HepG2 (cell line): ENCODE measurements around the gene MNX1. TPM values are rescaled to one million over a fixed set of nuclear protein-coding genes. Genes with fewer than 3 reads are reported as not detected.
A peak's percentile ranks its signal among the peaks of the same experiment; 100 is the strongest.

Source experiments
- ATAD3A ChIP-seq: sonication (generic); formaldehyde crosslinking; IDR thresholded peaks from 2 replicates; pipeline ENCODE4 v1.4.0; 2020; ENCODE audit warnings: missing genetic modification reagents
- GABPA ChIP-seq, 2 experiments: IDR thresholded peaks; 2 replicates each; pipeline ENCODE4 v1.6.1; 2011 to 2016; ENCODE audit warnings: low read depth in 2 of 2, low read length in 1 of 2, missing biosample characterization in 1 of 2, missing genetic modification characterization in 1 of 2
- GATAD2A ChIP-seq: IDR thresholded peaks from 2 replicates; pipeline ENCODE4 v1.6.1; 2016
- GLI4 ChIP-seq: sonication (generic); formaldehyde crosslinking; IDR thresholded peaks from 2 replicates; pipeline ENCODE4 v1.5.1; 2020; ENCODE audit warnings: missing genetic modification reagents, mild to moderate bottlenecking, moderate library complexity, borderline replicate concordance
- KLF15 ChIP-seq: sonication (generic); formaldehyde crosslinking; IDR thresholded peaks from 2 replicates; pipeline ENCODE4 v1.8.1; 2023; ENCODE audit warnings: borderline replicate concordance, mild to moderate bottlenecking, inconsistent platforms, missing genetic modification reagents, mixed read lengths
- PCBP1 ChIP-seq: fragments of 200-400 bp; formaldehyde crosslinking; IDR thresholded peaks from 2 replicates; pipeline ENCODE4 v1.6.1; 2017; ENCODE audit warnings: mild to moderate bottlenecking, low read depth, low read length, borderline replicate concordance
- PCBP2 ChIP-seq: fragments of 200-400 bp; formaldehyde crosslinking; optimal IDR thresholded peaks from 2 replicates; pipeline ENCODE3; 2018; ENCODE audit warnings: low read length, low read depth; ENCODE audit not compliant: poor library complexity, severe bottlenecking
- RXRB ChIP-seq: IDR thresholded peaks from 2 replicates; pipeline ENCODE4 v1.6.1; 2016; ENCODE audit warnings: borderline replicate concordance, missing genetic modification reagents, missing compliant biosample characterization
- SMC3 ChIP-seq: IDR thresholded peaks from 2 replicates; pipeline ENCODE4 v1.6.1; 2011; ENCODE audit warnings: low read length, improper control_type of control experiment
- SNAPC2 ChIP-seq: sonication (generic); formaldehyde crosslinking; IDR thresholded peaks from 2 replicates; pipeline ENCODE4 v1.8.1; 2022; ENCODE audit warnings: mild to moderate bottlenecking, missing genetic modification reagents
- SP140L ChIP-seq: sonication (generic); formaldehyde crosslinking; IDR thresholded peaks from 2 replicates; pipeline ENCODE4 v1.4.0; 2020; ENCODE audit warnings: missing genetic modification reagents, borderline replicate concordance
- TSC22D2 ChIP-seq: sonication (generic); formaldehyde crosslinking; IDR thresholded peaks from 2 replicates; pipeline ENCODE4 v1.5.1; 2020; ENCODE audit warnings: missing genetic modification reagents, mild to moderate bottlenecking, borderline replicate concordance
- XRCC5 ChIP-seq: fragments of 200-400 bp; formaldehyde crosslinking; optimal IDR thresholded peaks from 2 replicates; pipeline ENCODE3; 2017; ENCODE audit warnings: mild to moderate bottlenecking, low read length
- ZBTB20 ChIP-seq: sonication (generic); formaldehyde crosslinking; IDR thresholded peaks from 2 replicates; pipeline ENCODE4 v1.8.1; 2023; ENCODE audit warnings: missing genetic modification reagents, low read depth, mild to moderate bottlenecking, borderline replicate concordance
- ZNF121 ChIP-seq: sonication (generic); formaldehyde crosslinking; IDR thresholded peaks from 2 replicates; pipeline ENCODE4 v1.5.0; 2020; ENCODE audit warnings: mild to moderate bottlenecking, missing genetic modification reagents
- ZNF839 ChIP-seq: sonication (generic); formaldehyde crosslinking; IDR thresholded peaks from 2 replicates; pipeline ENCODE4 v1.4.0; 2020; ENCODE audit warnings: missing genetic modification reagents, mild to moderate bottlenecking, borderline replicate concordance
- polyA plus RNA-seq, 8 experiments: library from polyadenylated mRNA; depleted of rRNA in 3 of 8; stranded (reverse) in 7 of 8; unstranded in 1 of 8; fragments of >200 nt; fragmentation: Illumina TruSeq in 4 of 8; extraction: Trizol in 4 of 8; gene quantifications; 2 replicates each; pipeline versions ENCODE4 v1.2.1 to v1.2.3, GENCODE V29; 2011 to 2016; ENCODE audit warnings: low read depth in 4 of 8, missing spikeins in 1 of 8, mixed read lengths in 1 of 8; ENCODE audit not compliant: insufficient read depth in 1 of 8
- total RNA-seq, 5 experiments: library from RNA; depleted of rRNA; stranded (reverse); fragments of >200 nt; fragmentation: Illumina TruSeq; extraction: Trizol; gene quantifications; 2 replicates each; pipeline ENCODE4 v1.2.3, GENCODE V29; 2016; ENCODE audit warnings: low read depth in 1 of 5
- TF ChIP-seq, protein P1 (sequence below): sonication (generic); formaldehyde crosslinking; IDR thresholded peaks from 2 replicates; pipeline ENCODE4 v1.4.0; 2020; ENCODE audit warnings: missing genetic modification reagents
- TF ChIP-seq, protein P2 (sequence below): sonication (generic); formaldehyde crosslinking; IDR thresholded peaks from 2 replicates; pipeline ENCODE4 v1.4.0; 2020; ENCODE audit warnings: low read depth, mild to moderate bottlenecking, missing genetic modification reagents
- TF ChIP-seq, protein P3 (sequence below): sonication (generic); formaldehyde crosslinking; IDR thresholded peaks from 2 replicates; pipeline ENCODE4 v1.5.1; 2020; ENCODE audit warnings: missing genetic modification reagents, mild to moderate bottlenecking, borderline replicate concordance

Gene MNX1
- total and polyA plus RNA-seq, 2 of the 13 experiments (the other 11 are each of a cell fraction or from before 2014, with no cell fraction given): 0.94 to 6.1 TPM

DNA sequence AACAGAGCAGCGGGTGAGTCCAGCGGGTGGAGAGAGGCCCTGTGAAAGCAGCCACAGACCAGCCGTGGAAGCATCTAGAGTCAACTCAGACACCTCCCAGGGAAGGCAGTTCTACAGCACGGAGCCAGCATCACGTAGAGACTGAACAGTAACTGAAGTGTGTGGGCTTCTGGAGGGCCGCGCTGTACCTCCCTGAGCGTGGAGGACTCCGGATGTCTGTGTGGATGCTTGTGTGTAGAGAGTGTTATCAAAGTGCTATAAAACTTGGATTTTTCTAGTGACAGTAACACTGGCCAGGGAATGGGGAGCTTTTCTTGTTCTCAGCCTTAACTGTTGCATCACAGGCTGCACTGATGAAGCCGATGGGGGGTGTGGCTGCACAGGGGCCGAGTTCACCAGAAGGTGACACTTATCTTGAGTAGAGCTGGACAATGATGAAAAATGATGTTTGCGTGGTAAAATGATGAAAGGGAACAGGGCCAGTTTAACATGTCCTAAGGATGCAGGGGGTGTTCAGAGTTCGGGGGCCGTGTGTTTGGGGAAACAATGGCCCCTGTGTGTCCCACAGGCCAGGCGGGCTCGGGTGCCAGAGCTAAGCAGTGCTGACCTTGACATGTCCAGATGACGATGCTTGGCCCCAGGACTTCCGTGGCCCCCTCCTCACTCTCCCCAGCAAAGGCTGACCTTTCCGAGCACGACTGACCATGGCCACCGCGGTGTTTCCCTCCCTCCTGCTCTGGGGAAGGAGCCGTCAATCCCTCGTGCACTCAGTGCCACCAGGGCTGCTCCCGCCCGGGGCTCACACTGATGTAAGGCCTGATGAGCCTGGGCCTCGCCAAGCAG lies 21.9 kb downstream of the MNX1 start (continued):
- TF ChIP-seq, protein P1, sequence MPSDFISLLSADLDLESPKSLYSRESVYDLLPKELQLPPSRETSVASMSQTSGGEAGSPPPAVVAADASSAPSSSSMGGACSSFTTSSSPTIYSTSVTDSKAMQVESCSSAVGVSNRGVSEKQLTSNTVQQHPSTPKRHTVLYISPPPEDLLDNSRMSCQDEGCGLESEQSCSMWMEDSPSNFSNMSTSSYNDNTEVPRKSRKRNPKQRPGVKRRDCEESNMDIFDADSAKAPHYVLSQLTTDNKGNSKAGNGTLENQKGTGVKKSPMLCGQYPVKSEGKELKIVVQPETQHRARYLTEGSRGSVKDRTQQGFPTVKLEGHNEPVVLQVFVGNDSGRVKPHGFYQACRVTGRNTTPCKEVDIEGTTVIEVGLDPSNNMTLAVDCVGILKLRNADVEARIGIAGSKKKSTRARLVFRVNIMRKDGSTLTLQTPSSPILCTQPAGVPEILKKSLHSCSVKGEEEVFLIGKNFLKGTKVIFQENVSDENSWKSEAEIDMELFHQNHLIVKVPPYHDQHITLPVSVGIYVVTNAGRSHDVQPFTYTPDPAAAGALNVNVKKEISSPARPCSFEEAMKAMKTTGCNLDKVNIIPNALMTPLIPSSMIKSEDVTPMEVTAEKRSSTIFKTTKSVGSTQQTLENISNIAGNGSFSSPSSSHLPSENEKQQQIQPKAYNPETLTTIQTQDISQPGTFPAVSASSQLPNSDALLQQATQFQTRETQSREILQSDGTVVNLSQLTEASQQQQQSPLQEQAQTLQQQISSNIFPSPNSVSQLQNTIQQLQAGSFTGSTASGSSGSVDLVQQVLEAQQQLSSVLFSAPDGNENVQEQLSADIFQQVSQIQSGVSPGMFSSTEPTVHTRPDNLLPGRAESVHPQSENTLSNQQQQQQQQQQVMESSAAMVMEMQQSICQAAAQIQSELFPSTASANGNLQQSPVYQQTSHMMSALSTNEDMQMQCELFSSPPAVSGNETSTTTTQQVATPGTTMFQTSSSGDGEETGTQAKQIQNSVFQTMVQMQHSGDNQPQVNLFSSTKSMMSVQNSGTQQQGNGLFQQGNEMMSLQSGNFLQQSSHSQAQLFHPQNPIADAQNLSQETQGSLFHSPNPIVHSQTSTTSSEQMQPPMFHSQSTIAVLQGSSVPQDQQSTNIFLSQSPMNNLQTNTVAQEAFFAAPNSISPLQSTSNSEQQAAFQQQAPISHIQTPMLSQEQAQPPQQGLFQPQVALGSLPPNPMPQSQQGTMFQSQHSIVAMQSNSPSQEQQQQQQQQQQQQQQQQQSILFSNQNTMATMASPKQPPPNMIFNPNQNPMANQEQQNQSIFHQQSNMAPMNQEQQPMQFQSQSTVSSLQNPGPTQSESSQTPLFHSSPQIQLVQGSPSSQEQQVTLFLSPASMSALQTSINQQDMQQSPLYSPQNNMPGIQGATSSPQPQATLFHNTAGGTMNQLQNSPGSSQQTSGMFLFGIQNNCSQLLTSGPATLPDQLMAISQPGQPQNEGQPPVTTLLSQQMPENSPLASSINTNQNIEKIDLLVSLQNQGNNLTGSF (CRISPR knock-in tag): no peak
- TF ChIP-seq GATAD2A (peak; percentile 75), TSC22D2 (CRISPR knock-in tag) (no peak), ATAD3A (no peak), KLF15 (no peak), PCBP1 (no peak), GLI4 (CRISPR knock-in tag) (no peak), ZBTB20 (CRISPR knock-in tag) (peak; percentile 52; the same call in 1 of the 2 replicates), SMC3 (no peak), XRCC5 (no peak), SNAPC2 (CRISPR knock-in tag) (no peak), PCBP2 (no peak), ZNF839 (CRISPR knock-in tag) (no peak), SP140L (CRISPR knock-in tag) (no peak), ZNF121 (CRISPR knock-in tag) (peak; percentile 64; the same call in 1 of the 2 replicates), RXRB (CRISPR knock-in tag) (peak; percentile 83; the same call in 1 of the 2 replicates), GABPA (IDR thresholded peaks at IDR 0.05; ENCODE audit: low read depth, low read length) (no peak), GABPA (CRISPR knock-in tag; IDR thresholded peaks at IDR 0.05; ENCODE audit: low read depth) (peak; percentile 38; the same call in 1 of the 2 replicates)
- TF ChIP-seq, protein P2, sequence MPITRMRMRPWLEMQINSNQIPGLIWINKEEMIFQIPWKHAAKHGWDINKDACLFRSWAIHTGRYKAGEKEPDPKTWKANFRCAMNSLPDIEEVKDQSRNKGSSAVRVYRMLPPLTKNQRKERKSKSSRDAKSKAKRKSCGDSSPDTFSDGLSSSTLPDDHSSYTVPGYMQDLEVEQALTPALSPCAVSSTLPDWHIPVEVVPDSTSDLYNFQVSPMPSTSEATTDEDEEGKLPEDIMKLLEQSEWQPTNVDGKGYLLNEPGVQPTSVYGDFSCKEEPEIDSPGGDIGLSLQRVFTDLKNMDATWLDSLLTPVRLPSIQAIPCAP (CRISPR knock-in tag): no peak
- TF ChIP-seq, protein P3, sequence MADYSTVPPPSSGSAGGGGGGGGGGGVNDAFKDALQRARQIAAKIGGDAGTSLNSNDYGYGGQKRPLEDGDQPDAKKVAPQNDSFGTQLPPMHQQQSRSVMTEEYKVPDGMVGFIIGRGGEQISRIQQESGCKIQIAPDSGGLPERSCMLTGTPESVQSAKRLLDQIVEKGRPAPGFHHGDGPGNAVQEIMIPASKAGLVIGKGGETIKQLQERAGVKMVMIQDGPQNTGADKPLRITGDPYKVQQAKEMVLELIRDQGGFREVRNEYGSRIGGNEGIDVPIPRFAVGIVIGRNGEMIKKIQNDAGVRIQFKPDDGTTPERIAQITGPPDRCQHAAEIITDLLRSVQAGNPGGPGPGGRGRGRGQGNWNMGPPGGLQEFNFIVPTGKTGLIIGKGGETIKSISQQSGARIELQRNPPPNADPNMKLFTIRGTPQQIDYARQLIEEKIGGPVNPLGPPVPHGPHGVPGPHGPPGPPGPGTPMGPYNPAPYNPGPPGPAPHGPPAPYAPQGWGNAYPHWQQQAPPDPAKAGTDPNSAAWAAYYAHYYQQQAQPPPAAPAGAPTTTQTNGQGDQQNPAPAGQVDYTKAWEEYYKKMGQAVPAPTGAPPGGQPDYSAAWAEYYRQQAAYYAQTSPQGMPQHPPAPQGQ (CRISPR knock-in tag): no peak
